Thyroid gland (tissue), 4 donors: ENCODE results near the gene C11orf21. TPM values are rescaled to one million over a fixed set of nuclear protein-coding genes. Genes with fewer than 3 reads are reported as not detected.
A peak's percentile ranks its signal among the peaks of the same experiment; 100 is the strongest.

ENCODE experiments used
- DNase-seq, 2 donors: peaks; one replicate each; pipeline ENCODE4 v3.0.0-alpha.2; 2019
- H3K27ac ChIP-seq, 3 donors: fragments of 200-600 bp; sonication (generic); 1 replicate in 2 of 3; 2 replicates in 1 of 3; pipeline ENCODE4 v1.5.1; 2016 to 2019; ENCODE audit warnings: mild to moderate bottlenecking in 1 of 3, moderate library complexity in 1 of 3
- H3K27me3 ChIP-seq: fragments of 200-600 bp; sonication (generic); one replicate; pipeline ENCODE4 v1.5.1; 2019
- H3K36me3 ChIP-seq, 2 donors: fragments of 200-600 bp; sonication (generic); one replicate each; pipeline ENCODE4 v1.5.1; 2016 to 2019
- H3K4me1 ChIP-seq, 2 donors: fragments of 200-600 bp; sonication (generic); one replicate each; pipeline ENCODE4 v1.5.1; 2017 to 2019
- H3K4me3 ChIP-seq, 3 donors: fragments of 200-600 bp; sonication (generic); replicated peaks in 1 of 3; 1 replicate in 2 of 3; 2 replicates in 1 of 3; pipeline ENCODE4 v1.5.1; 2016; ENCODE audit warnings: mild to moderate bottlenecking in 1 of 3
- H3K9me3 ChIP-seq: fragments of 200-600 bp; sonication (generic); one replicate; pipeline ENCODE4 v1.5.1; 2017
- CTCF ChIP-seq, 6 experiments: fragments of 200-600 bp in 3 of 6; fragments of 450-650 bp in 3 of 6; sonication (generic) in 3 of 6; IDR thresholded peaks; one replicate each; pipeline ENCODE4 v1.5.1; 2016 to 2019; ENCODE audit warnings: antibody characterized with exemption in 6 of 6, mild to moderate bottlenecking in 2 of 6, inconsistent platforms in 1 of 6, moderate library complexity in 1 of 6
- POLR2A ChIP-seq, 2 donors: fragments of 450-650 bp; IDR thresholded peaks; one replicate each; pipeline ENCODE4 v1.6.1; 2017; ENCODE audit warnings: antibody characterized with exemption in 2 of 2, mild to moderate bottlenecking in 2 of 2, moderate library complexity in 1 of 2
- WGBS, 2 donors: methylation state at CpG; one replicate each; pipeline ENCODE4 v1.1.5; 2017; 5-methylcytosine and 5-hydroxymethylcytosine counted together
- intact Hi-C: fragments of 100-400 bp; cut with DNase I; formaldehyde crosslinking; loops from one replicate; pipeline ENCODE4 v1.15.1; 2023
- total RNA-seq, 4 donors: library from RNA; depleted of rRNA; stranded (reverse); fragments of >200 nt; gene quantifications; one replicate each; pipeline ENCODE4 v1.2.3, GENCODE V29; 2016

Gene C11orf21
- total RNA-seq, 4 donors from 2014 or later: 0.15 to 0.67 (median 0.45) TPM

GRCh38 chr11:2256293-2256913, 45.3 kb downstream of the C11orf21 start:
- no peaks in the 10 kb centered on the region for H3K36me3 ChIP-seq
- TF ChIP-seq CTCF (IDR thresholded peaks at IDR 0.05): no peak
- TF ChIP-seq POLR2A (IDR thresholded peaks at IDR 0.05): no peak
- no peak overlapping the region for H3K4me3 ChIP-seq
- peak overlapping the region in 1 of 3 donors; percentile 80 for H3K27ac ChIP-seq
- 86 to 90% methylated on average over 13 of the region's 14 CpGs for WGBS, 2 donors
- peaks cover 6 to 11% of the 10 kb centered on the region in 2 donors for H3K4me1 ChIP-seq
- no peaks in the 10 kb centered on the region for H3K9me3 ChIP-seq
- DNase-seq: no peak
- H3K27me3 ChIP-seq: no peaks in the 10 kb centered on the region
- intact Hi-C loops: no loop called here

- H3K4me1 ChIP-seq: peaks cover 2 to 5% of the 10 kb centered on the region in 2 donors
- TF ChIP-seq POLR2A (IDR thresholded peaks at IDR 0.05) (no peak), CTCF (IDR thresholded peaks at IDR 0.05) (no peak)
- no peak overlapping the region for H3K4me3 ChIP-seq
- no peak for DNase-seq
- H3K27ac ChIP-seq: no peak overlapping the region
- H3K36me3 ChIP-seq: no peaks in the 10 kb centered on the region
- H3K9me3 ChIP-seq: no peaks in the 10 kb centered on the region
- 96 to 97% methylated on average over 6 of the region's 6 CpGs for WGBS, 2 donors
- intact Hi-C loops: no loop called here
- no peaks in the 10 kb centered on the region for H3K27me3 ChIP-seq
Observed at GRCh38 chr11:2252018-2252417, 49.7 kb downstream of the C11orf21 start.

GRCh38 chr11:2251138-2251537, 50.6 kb downstream of the C11orf21 start:
- 93 to 96% methylated on average over 6 of the region's 6 CpGs for WGBS, 2 donors
- no peak overlapping the region for H3K27ac ChIP-seq
- no peaks in the 10 kb centered on the region for H3K36me3 ChIP-seq
- TF ChIP-seq POLR2A (IDR thresholded peaks at IDR 0.05): no peak
- TF ChIP-seq CTCF (IDR thresholded peaks at IDR 0.05): no peak
- H3K4me3 ChIP-seq: no peak overlapping the region
- no peaks in the 10 kb centered on the region for H3K27me3 ChIP-seq
- no peaks in the 10 kb centered on the region for H3K4me1 ChIP-seq
- intact Hi-C loops: no loop called here
- DNase-seq: no peak
- H3K9me3 ChIP-seq: no peaks in the 10 kb centered on the region

GRCh38 chr11:2250485-2250884, 51.2 kb downstream of the C11orf21 start:
- intact Hi-C loops: no loop called here
- H3K4me1 ChIP-seq: no peaks in the 10 kb centered on the region
- DNase-seq: no peak
- H3K4me3 ChIP-seq: no peak overlapping the region
- H3K36me3 ChIP-seq: no peaks in the 10 kb centered on the region
- no peak for TF ChIP-seq CTCF (IDR thresholded peaks at IDR 0.05)
- TF ChIP-seq POLR2A (IDR thresholded peaks at IDR 0.05): no peak
- 78 to 84% methylated on average over 8 of the region's 8 CpGs for WGBS, 2 donors
- no peak overlapping the region for H3K27ac ChIP-seq
- no peaks in the 10 kb centered on the region for H3K27me3 ChIP-seq
- H3K9me3 ChIP-seq: no peaks in the 10 kb centered on the region

- no peak for DNase-seq
- no peak for TF ChIP-seq CTCF (IDR thresholded peaks at IDR 0.05)
- no peak for TF ChIP-seq POLR2A (IDR thresholded peaks at IDR 0.05)
- H3K4me3 ChIP-seq: no peak overlapping the region
- no peaks in the 10 kb centered on the region for H3K4me1 ChIP-seq
- no peaks in the 10 kb centered on the region for H3K9me3 ChIP-seq
- no peaks in the 10 kb centered on the region for H3K36me3 ChIP-seq
- H3K27me3 ChIP-seq: no peaks in the 10 kb centered on the region
- 88 to 90% methylated on average over 8 of the region's 9 CpGs for WGBS, 2 donors
- intact Hi-C loops: no loop called here
- H3K27ac ChIP-seq: no peak overlapping the region
Observed at GRCh38 chr11:2250041-2250440, 51.7 kb downstream of the C11orf21 start.
